Gastrocnemius medialis (tissue), 4 donors: ENCODE results near the gene ZNF511. TPM values are rescaled to one million over a fixed set of nuclear protein-coding genes. Genes with fewer than 3 reads are reported as not detected.

ENCODE experiments used
- ATAC-seq, 2 donors: fragments of 150-250 bp; one replicate each; pipeline ENCODE4 v1.9.1; 2016
- DNase-seq, 2 donors: peaks; one replicate each; pipeline ENCODE4 v3.0.0-alpha.2; 2019
- H3K27ac ChIP-seq, 4 donors: fragments of 200-600 bp; sonication (generic); 1 replicate in 1 of 4; 2 replicates in 3 of 4; pipeline ENCODE4 v1.5.1; 2016 to 2018; ENCODE audit warnings: mild to moderate bottlenecking in 2 of 4, moderate library complexity in 1 of 4
- H3K27me3 ChIP-seq, 3 donors: fragments of 200-600 bp; sonication (generic) in 2 of 3; 1 replicate in 1 of 3; 2 replicates in 2 of 3; pipeline versions ENCODE4 v1.5.1 to v1.6.0; 2016 to 2019; ENCODE audit warnings: mild to moderate bottlenecking in 1 of 3, moderate library complexity in 1 of 3
- H3K36me3 ChIP-seq, 2 donors: fragments of 200-600 bp; sonication (generic) in 1 of 2; one replicate each; pipeline ENCODE4 v1.5.1; 2017 to 2018
- H3K4me1 ChIP-seq, 2 donors: fragments of 200-600 bp; sonication (generic) in 1 of 2; one replicate each; pipeline ENCODE4 v1.5.1; 2016 to 2017; ENCODE audit warnings: mild to moderate bottlenecking in 2 of 2
- H3K4me3 ChIP-seq, 4 donors: fragments of 200-600 bp; sonication (generic) in 3 of 4; 1 replicate in 1 of 4; 2 replicates in 3 of 4; pipeline ENCODE4 v1.5.1; 2016 to 2019; ENCODE audit warnings: mild to moderate bottlenecking in 2 of 4
- H3K9me3 ChIP-seq, 3 donors: fragments of 200-600 bp; sonication (generic) in 2 of 3; 1 replicate in 1 of 3; 2 replicates in 2 of 3; pipeline ENCODE4 v1.5.1; 2016 to 2019
- CTCF ChIP-seq, 5 experiments: fragments of 450-650 bp in 3 of 5; fragments of 200-600 bp in 2 of 5; sonication (generic) in 2 of 5; IDR thresholded peaks in 4 of 5; conservative IDR thresholded peaks in 1 of 5; 1 replicate in 4 of 5; 2 replicates in 1 of 5; pipeline ENCODE4 v1.5.1; 2016 to 2019; ENCODE audit warnings: antibody characterized with exemption in 5 of 5, mild to moderate bottlenecking in 3 of 5, moderate library complexity in 3 of 5
- POLR2A ChIP-seq, 2 donors: fragments of 450-650 bp; IDR thresholded peaks; one replicate each; pipeline ENCODE4 v1.6.1; 2017; ENCODE audit warnings: antibody characterized with exemption in 2 of 2, mild to moderate bottlenecking in 2 of 2, moderate library complexity in 2 of 2
- in situ Hi-C, 4 donors: fragments of 200-750 bp; cut with MboI; loops; one replicate each; pipeline versions ENCODE4 v1.15.0 to v1.8.0; 2017; ENCODE audit warnings: low sequenced_read_pairs in 4 of 4
- intact Hi-C: fragments of 100-400 bp; cut with DNase I; formaldehyde crosslinking; loops from one replicate; pipeline ENCODE4 v1.15.1; 2023; ENCODE audit warnings: low total_unique reads
- total RNA-seq, 4 donors: library from RNA; depleted of rRNA; stranded (reverse); fragments of >200 nt; gene quantifications; one replicate each; pipeline versions ENCODE4 v1.1.0 to v1.2.3, GENCODE V29; 2016

Gene ZNF511
- total RNA-seq, 4 donors from 2014 or later, result 25.0 to 49.5 (median 41.9) TPM

DNA sequence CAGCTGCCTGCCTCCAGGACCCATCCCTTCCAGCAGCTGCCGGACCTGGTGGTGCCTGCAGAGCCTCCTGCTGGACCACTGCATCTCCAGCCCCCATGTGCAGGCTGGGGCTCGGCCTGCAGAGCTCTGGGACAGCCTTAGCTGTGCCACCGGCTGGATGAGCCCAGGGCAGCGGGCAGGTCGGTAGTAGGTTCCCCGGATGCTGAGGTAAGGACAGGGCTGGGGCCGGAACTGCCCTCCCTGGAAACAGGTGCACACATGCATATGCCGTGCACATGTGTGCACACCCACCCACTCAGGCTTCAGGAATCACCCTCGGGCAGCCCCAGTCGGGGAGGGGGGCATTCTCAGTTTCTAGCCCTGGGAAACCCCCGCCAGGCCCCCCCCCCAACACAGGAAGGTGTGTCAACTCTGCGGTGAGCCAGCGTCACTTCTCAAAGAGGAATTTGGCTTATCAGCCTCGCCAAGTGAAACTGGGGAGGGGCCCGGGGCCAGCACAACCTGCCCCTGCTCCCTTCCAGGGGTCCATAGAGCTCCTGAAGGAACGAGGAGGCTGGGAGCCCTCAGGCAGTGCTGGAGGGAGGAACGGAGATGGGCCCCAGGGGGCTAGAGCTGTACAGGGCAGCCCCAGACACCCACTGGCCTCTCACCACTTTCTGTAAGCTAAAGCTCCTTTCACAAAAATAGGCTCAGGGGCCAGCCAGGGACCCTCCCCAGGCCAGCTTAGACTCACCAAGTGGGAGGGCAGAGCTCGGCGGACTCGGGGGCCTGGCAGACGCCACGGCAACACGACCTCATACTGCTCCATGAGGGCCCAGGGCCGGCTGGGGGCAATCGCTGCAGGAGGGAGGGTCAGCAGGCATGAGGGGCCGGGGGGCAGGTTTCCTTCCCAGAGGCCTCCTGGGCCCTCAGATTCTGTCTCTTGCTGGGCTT, 33.7 kb upstream of the ZNF511 start:
- TF ChIP-seq CTCF (IDR thresholded peaks at IDR 0.05 in 4 of 5, conservative IDR thresholded peaks at IDR 0.05 in 1 of 5), result no peak
- H3K36me3 ChIP-seq, result peaks cover 0 to 14% of the 10 kb centered on the region in 2 donors
- in situ Hi-C loops, result no loop called here

DNA sequence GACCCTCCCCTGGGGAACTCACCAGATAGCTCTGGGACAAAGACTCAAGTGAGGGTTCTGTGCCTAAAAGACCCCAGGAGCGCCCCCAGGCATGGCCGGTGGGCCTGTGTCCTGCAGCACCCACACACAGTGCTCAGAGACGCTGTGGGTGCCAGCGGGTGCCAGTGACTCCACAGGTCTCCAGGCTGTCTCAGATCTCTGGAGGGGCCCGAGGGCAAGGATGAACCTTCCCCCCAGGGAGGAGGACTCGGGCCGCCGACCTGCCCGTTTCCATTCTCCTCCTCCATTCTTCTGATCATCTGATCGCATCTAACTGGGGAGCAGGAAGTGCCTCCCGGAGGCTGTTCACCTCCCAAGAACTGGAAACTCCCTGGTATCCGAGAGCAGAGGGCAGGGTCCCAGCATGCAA, 33.0 kb upstream of the ZNF511 start:
- H3K4me1 ChIP-seq, result no peaks in the 10 kb centered on the region
- in situ Hi-C loops, result no loop called here
- peaks cover 18 to 22% (median 18%) of the 10 kb centered on the region in 3 donors for H3K27me3 ChIP-seq
- no peak for DNase-seq
- intact Hi-C loops, result no loop called here
- TF ChIP-seq CTCF (IDR thresholded peaks at IDR 0.05 in 4 of 5, conservative IDR thresholded peaks at IDR 0.05 in 1 of 5) (no peak), POLR2A (IDR thresholded peaks at IDR 0.05) (no peak)
- ATAC-seq, result no peak
- peaks cover 0 to 20% of the 10 kb centered on the region in 2 donors for H3K36me3 ChIP-seq
- no peaks in the 10 kb centered on the region for H3K9me3 ChIP-seq
- no peak overlapping the region for H3K4me3 ChIP-seq
- no peak overlapping the region for H3K27ac ChIP-seq

More for the DNA sequence above, 33.7 kb upstream of the ZNF511 start:
- Histone ChIP-seq H3K27ac (no peak overlapping the region), H3K27me3 (peaks cover 18 to 22% (median 18%) of the 10 kb centered on the region in 3 donors), H3K9me3 (no peaks in the 10 kb centered on the region), H3K4me3 (no peak overlapping the region), H3K4me1 (no peaks in the 10 kb centered on the region)
- intact Hi-C loops, result no loop called here
- ATAC-seq (no peak), DNase-seq (no peak)

DNA sequence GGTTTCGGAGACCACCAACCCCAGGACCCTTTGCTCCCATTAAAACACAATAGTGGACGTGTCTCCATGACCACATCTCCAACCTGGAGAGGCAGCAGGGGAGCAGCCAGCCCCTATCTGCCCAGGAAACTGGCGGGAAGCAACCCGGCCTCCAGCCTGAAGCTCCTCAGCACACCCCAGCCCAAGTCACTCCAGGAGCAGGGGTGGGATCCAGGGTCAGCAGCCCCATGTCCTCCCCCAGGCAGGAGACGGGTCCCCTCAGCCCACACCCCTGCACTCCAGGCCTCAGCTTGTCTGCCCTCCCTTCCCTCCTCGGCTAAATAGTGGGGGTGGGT, 32.6 kb upstream of the ZNF511 start:
- in situ Hi-C loops, result no loop called here
- Histone ChIP-seq H3K9me3 (no peaks in the 10 kb centered on the region), H3K4me1 (no peaks in the 10 kb centered on the region), H3K27me3 (peaks cover 18 to 22% (median 18%) of the 10 kb centered on the region in 3 donors), H3K4me3 (no peak overlapping the region), H3K36me3 (peaks cover 0 to 20% of the 10 kb centered on the region in 2 donors), H3K27ac (no peak overlapping the region)
- DNase-seq, result no peak
- intact Hi-C loops, result no loop called here
- no peak for ATAC-seq
- TF ChIP-seq CTCF (IDR thresholded peaks at IDR 0.05 in 4 of 5, conservative IDR thresholded peaks at IDR 0.05 in 1 of 5), result no peak
- TF ChIP-seq POLR2A (IDR thresholded peaks at IDR 0.05), result no peak

DNA sequence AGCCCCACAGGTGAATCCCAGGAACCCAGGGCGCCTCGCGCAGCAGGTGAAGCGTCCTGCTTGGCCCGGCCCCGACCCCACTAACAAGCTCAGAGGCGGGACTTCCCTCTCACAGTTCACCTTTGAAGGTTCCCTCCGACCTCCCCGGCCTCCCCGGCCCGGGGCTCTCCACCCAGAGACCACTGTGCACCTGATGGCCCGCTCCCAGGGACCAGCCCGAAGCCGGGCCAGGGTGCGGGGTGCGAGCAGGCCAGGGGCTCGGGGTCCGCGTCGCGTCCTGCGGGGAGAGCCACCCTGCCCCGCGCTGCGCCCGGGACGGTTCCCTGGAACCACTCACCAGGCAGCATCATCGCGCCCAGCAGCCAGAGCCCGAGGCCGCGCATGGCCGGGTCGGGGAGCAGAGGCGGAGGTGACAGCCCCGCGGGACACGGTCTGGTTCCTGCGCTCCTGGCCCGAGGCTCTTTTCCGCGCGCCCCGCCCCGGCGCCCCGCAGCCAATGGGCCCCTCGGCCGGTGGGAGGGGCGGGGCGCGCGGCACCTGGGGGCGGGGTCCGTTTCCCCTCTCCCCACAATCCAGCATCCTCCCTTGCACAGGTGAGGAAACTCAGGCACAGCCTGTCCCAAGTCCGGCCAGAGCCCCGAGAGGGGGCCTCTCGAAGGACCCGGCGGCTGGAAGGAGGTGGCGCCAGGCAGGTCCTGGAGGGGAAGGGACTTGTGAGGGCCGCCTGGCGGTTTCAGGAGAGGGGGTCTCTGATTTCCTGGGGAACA, 32.1 kb upstream of the ZNF511 start, which contains the start of gene ADAM8:
Gene ADAM8 (minus strand): TSS at position 434 of the 767 bp plus-strand sequence. CDS start 51 bp downstream, at position 383.
- TF ChIP-seq POLR2A (IDR thresholded peaks at IDR 0.05) (no peak), CTCF (IDR thresholded peaks at IDR 0.05 in 4 of 5, conservative IDR thresholded peaks at IDR 0.05 in 1 of 5) (no peak)
- DNase-seq (no peak), ATAC-seq (no peak)
- no peaks in the 10 kb centered on the region for H3K9me3 ChIP-seq
- H3K27me3 ChIP-seq, result peaks cover 18 to 22% (median 18%) of the 10 kb centered on the region in 3 donors
- no peak within 1 kb of the TSS for H3K27ac ChIP-seq
- peaks cover 0 to 24% of the 10 kb centered on the region in 2 donors for H3K36me3 ChIP-seq
- intact Hi-C loops (no loop called here), in situ Hi-C loops (no loop called here)
- no peaks in the 10 kb centered on the region for H3K4me1 ChIP-seq
- no peak within 1 kb of the TSS for H3K4me3 ChIP-seq
